HG03095 (cell line): ENCODE results near the gene KLHL26.
A peak's percentile ranks its signal among the peaks of the same experiment; 100 is the strongest.

Source experiments
- ATAC-seq: cut with Tn5 transposase; IDR thresholded peaks from one replicate; pipeline ENCODE4 v1.9.1; 2021; ENCODE audit warnings: moderate library complexity; ENCODE audit not compliant: unreplicated experiment

The KLHL26 gene

GRCh38 chr19:18612051-18612771 lies 24.6 kb upstream of the KLHL26 start:
- ATAC-seq, result no peak

- ATAC-seq, result no peak
Measured at GRCh38 chr19:18612772-18613588, 23.8 kb upstream of the KLHL26 start, which contains the start of gene TMEM59L. TSS of gene TMEM59L (plus strand) at chr19:18612870. CDS start at chr19:18612959, 89 bp downstream.

GRCh38 chr19:18613589-18614234 lies 23.1 kb upstream of the KLHL26 start:
- no peak for ATAC-seq

GRCh38 chr19:18616023-18616422 lies 20.8 kb upstream of the KLHL26 start:
- ATAC-seq, result no peak

GRCh38 chr19:18617562-18617961 lies 19.3 kb upstream of the KLHL26 start:
- no peak for ATAC-seq

GRCh38 chr19:18618236-18618635 lies 18.6 kb upstream of the KLHL26 start:
- ATAC-seq, result no peak

- ATAC-seq, result no peak
Measured at GRCh38 chr19:18620311-18620710, 16.5 kb upstream of the KLHL26 start.

GRCh38 chr19:18620902-18621301 lies 15.9 kb upstream of the KLHL26 start:
- no peak for ATAC-seq

GRCh38 chr19:18626906-18627305 lies 9.9 kb upstream of the KLHL26 start:
- no peak for ATAC-seq

GRCh38 chr19:18629166-18630088 lies 7.4 kb upstream of the KLHL26 start:
- no peak for ATAC-seq

GRCh38 chr19:18633321-18633720 lies 3.5 kb upstream of the KLHL26 start:
- no peak for ATAC-seq

GRCh38 chr19:18634612-18635297 lies 2.1 kb upstream of the KLHL26 start:
- no peak for ATAC-seq

- no peak for ATAC-seq
Measured at GRCh38 chr19:18635831-18636182, 1.0 kb upstream of the KLHL26 start.

- ATAC-seq, result peak; percentile 80
Measured at GRCh38 chr19:18636183-18636968, 452 bp upstream of the KLHL26 start.

GRCh38 chr19:18637673-18638630 lies 1.1 kb downstream of the KLHL26 start:
- no peak for ATAC-seq

GRCh38 chr19:18639706-18640243 lies 2.9 kb downstream of the KLHL26 start:
- ATAC-seq, result no peak

GRCh38 chr19:18644196-18645034 lies 7.6 kb downstream of the KLHL26 start:
- ATAC-seq, result no peak
